HepG2 (cell line): Measurements from ENCODE around the gene PDIA4. TPM values are rescaled to one million over a fixed set of nuclear protein-coding genes. Genes with fewer than 3 reads are reported as not detected.

Experiments used
- ATF1 ChIP-seq: IDR thresholded peaks from 2 replicates; pipeline ENCODE4 v1.6.1; 2016; ENCODE audit warnings: mild to moderate bottlenecking, control low read depth
- EEA1 ChIP-seq: sonication (generic); formaldehyde crosslinking; IDR thresholded peaks from 2 replicates; pipeline ENCODE4 v1.5.1; 2020; ENCODE audit warnings: mild to moderate bottlenecking, missing genetic modification reagents, borderline replicate concordance
- FOXA3 ChIP-seq: IDR thresholded peaks from 2 replicates; pipeline ENCODE4 v1.6.1; 2016; ENCODE audit warnings: missing genetic modification reagents, missing compliant biosample characterization
- KDM5A ChIP-seq: fragments of 200-600 bp; sonication (generic); IDR thresholded peaks from 2 replicates; pipeline ENCODE4 v1.7.0; 2018; ENCODE audit warnings: antibody characterized with exemption, mild to moderate bottlenecking, low read length, borderline replicate concordance
- MAFG ChIP-seq: sonication (generic); formaldehyde crosslinking; IDR thresholded peaks from 2 replicates; pipeline ENCODE4 v1.5.1; 2020; ENCODE audit warnings: mild to moderate bottlenecking, missing genetic modification reagents
- MTF1 ChIP-seq: sonication (generic); formaldehyde crosslinking; IDR thresholded peaks from 2 replicates; pipeline ENCODE4 v1.5.0; 2020; ENCODE audit warnings: missing genetic modification reagents
- MYC ChIP-seq: sonication (generic); formaldehyde crosslinking; IDR thresholded peaks from 2 replicates; pipeline ENCODE4 v1.9.0; 2021; ENCODE audit warnings: missing genetic modification reagents, borderline replicate concordance
- NFKBIZ ChIP-seq: IDR thresholded peaks from 2 replicates; pipeline ENCODE4 v1.6.1; 2018; ENCODE audit warnings: missing genetic modification reagents, missing compliant biosample characterization
- NPAS2 ChIP-seq: sonication (generic); formaldehyde crosslinking; IDR thresholded peaks from 2 replicates; pipeline ENCODE4 v1.8.0; 2022; ENCODE audit warnings: mild to moderate bottlenecking, missing genetic modification reagents, borderline replicate concordance
- PHF21A ChIP-seq: sonication (generic); formaldehyde crosslinking; IDR thresholded peaks from 2 replicates; pipeline ENCODE4 v1.5.0; 2020; ENCODE audit warnings: mild to moderate bottlenecking, missing genetic modification reagents
- POLR2A ChIP-seq, 2 experiments: IDR thresholded peaks; 2 replicates each; pipeline ENCODE4 v1.6.1; 2011; ENCODE audit warnings: low read depth in 2 of 2, low read length in 2 of 2, mild to moderate bottlenecking in 1 of 2, moderate library complexity in 1 of 2; ENCODE audit not compliant: insufficient read depth in 1 of 2
- RFX3 ChIP-seq: IDR thresholded peaks from 2 replicates; pipeline ENCODE4 v1.6.1; 2016; ENCODE audit warnings: missing biosample characterization, missing genetic modification reagents
- RXRB ChIP-seq: IDR thresholded peaks from 2 replicates; pipeline ENCODE4 v1.6.1; 2016; ENCODE audit warnings: borderline replicate concordance, missing genetic modification reagents, missing compliant biosample characterization
- SRY ChIP-seq: sonication (generic); formaldehyde crosslinking; IDR thresholded peaks from 2 replicates; pipeline ENCODE4 v1.8.0; 2022; ENCODE audit warnings: mild to moderate bottlenecking, missing genetic modification reagents
- ZFYVE20 ChIP-seq: sonication (generic); formaldehyde crosslinking; IDR thresholded peaks from 2 replicates; pipeline ENCODE4 v1.8.0; 2023; ENCODE audit warnings: low read depth, mild to moderate bottlenecking, moderate library complexity, missing genetic modification reagents, borderline replicate concordance
- ZMYM3 ChIP-seq: sonication (generic); formaldehyde crosslinking; IDR thresholded peaks from 2 replicates; pipeline ENCODE4 v1.5.1; 2020; ENCODE audit warnings: mild to moderate bottlenecking, missing genetic modification reagents
- ZNF124 ChIP-seq: sonication (generic); formaldehyde crosslinking; IDR thresholded peaks from 2 replicates; pipeline ENCODE4 v1.4.0; 2020; ENCODE audit warnings: missing genetic modification reagents
- ZNF138 ChIP-seq: sonication (generic); formaldehyde crosslinking; IDR thresholded peaks from 2 replicates; pipeline ENCODE4 v1.5.0; 2020; ENCODE audit warnings: mild to moderate bottlenecking, low read depth, missing genetic modification reagents
- ZNF205 ChIP-seq: IDR thresholded peaks from 2 replicates; pipeline ENCODE4 v1.6.1; 2018; ENCODE audit warnings: missing biosample characterization, missing genetic modification reagents
- ZNF256 ChIP-seq: sonication (generic); formaldehyde crosslinking; conservative IDR thresholded peaks from 2 replicates; pipeline ENCODE4 v1.4.0; 2020; ENCODE audit warnings: missing genetic modification reagents
- ZNF326 ChIP-seq: sonication (generic); formaldehyde crosslinking; IDR thresholded peaks from 2 replicates; pipeline ENCODE4 v1.4.0; 2020; ENCODE audit warnings: missing genetic modification reagents, borderline replicate concordance
- ZNF34 ChIP-seq: sonication (generic); formaldehyde crosslinking; IDR thresholded peaks from 2 replicates; pipeline ENCODE4 v1.4.0; 2020; ENCODE audit warnings: mild to moderate bottlenecking, missing genetic modification reagents, borderline replicate concordance
- ZSCAN31 ChIP-seq: sonication (generic); formaldehyde crosslinking; IDR thresholded peaks from 2 replicates; pipeline ENCODE4 v1.5.0; 2020; ENCODE audit warnings: low read depth, mild to moderate bottlenecking, missing genetic modification reagents
- polyA plus RNA-seq, 8 experiments: library from polyadenylated mRNA; depleted of rRNA in 3 of 8; stranded (reverse) in 7 of 8; unstranded in 1 of 8; fragments of >200 nt; fragmentation: Illumina TruSeq in 4 of 8; extraction: Trizol in 4 of 8; gene quantifications; 2 replicates each; pipeline versions ENCODE4 v1.2.1 to v1.2.3, GENCODE V29; 2011 to 2016; ENCODE audit warnings: low read depth in 4 of 8, missing spikeins in 1 of 8, mixed read lengths in 1 of 8; ENCODE audit not compliant: insufficient read depth in 1 of 8
- total RNA-seq, 5 experiments: library from RNA; depleted of rRNA; stranded (reverse); fragments of >200 nt; fragmentation: Illumina TruSeq; extraction: Trizol; gene quantifications; 2 replicates each; pipeline ENCODE4 v1.2.3, GENCODE V29; 2016; ENCODE audit warnings: low read depth in 1 of 5
- TF ChIP-seq, protein P1 (sequence below): sonication (generic); formaldehyde crosslinking; IDR thresholded peaks from 2 replicates; pipeline ENCODE4 v1.5.1; 2020; ENCODE audit warnings: missing genetic modification reagents, mild to moderate bottlenecking, borderline replicate concordance
- TF ChIP-seq, protein P2 (sequence below): sonication (generic); formaldehyde crosslinking; IDR thresholded peaks from 2 replicates; pipeline ENCODE4 v1.8.1; 2023; ENCODE audit warnings: mild to moderate bottlenecking, missing genetic modification reagents
- TF ChIP-seq, protein P3 (sequence below): sonication (generic); formaldehyde crosslinking; IDR thresholded peaks from 2 replicates; pipeline ENCODE4 v1.4.0; 2020; ENCODE audit warnings: missing genetic modification reagents

Gene PDIA4
- total and polyA plus RNA-seq, 2 of the 13 experiments (the other 11 are each of a cell fraction or from before 2014, with no cell fraction given): 278 to 402 TPM

DNA sequence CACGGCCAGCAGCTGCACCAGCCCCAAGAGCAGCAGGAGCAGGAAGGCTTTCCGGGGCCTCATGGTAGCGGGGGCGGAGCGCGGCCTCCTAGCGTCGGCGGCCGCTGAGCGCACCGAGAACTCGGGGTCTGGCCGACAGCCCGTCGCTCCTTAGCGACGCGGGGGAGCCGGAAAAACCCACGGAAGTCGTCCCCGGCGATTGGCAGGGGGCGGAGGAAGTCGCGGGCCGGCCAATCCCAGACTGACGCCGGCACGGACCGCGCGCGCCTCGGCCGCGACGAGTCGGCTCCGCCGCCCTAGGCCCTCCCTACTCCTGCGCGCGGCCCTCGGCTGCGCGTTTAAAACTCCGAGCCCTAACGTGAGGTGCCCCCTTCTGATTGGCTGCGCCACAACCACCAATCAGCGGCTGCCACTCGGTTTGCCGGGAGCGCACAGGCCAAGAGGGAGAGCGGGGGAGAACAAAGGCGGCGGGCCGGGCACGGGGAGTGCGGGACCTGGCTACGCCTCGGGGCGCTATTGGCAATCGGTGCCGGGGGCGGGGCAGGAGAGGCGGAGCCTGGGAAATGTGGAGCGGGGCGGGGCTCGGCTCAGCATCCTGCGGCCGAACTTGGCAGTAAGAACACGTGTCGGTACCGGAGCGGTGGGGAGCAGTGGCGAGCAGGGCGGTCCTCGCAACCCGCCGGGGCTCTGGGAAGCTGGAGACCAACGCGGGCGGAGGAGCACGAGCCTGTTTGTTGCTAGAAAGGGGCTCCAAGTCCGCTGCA, at the start of gene PDIA4 (continued):
- peak; percentile 93 for TF ChIP-seq MYC
- peak; percentile 88 to 90 for TF ChIP-seq POLR2A (IDR thresholded peaks at IDR 0.05; ENCODE audit: insufficient read depth in 1 of 2, low read depth in 2 of 2, low read length in 2 of 2)
- TF ChIP-seq SRY (CRISPR knock-in tag): peak; percentile 14; the same call in 1 of the 2 replicates
- 0 out of 2 replicates have a peak, but pooled peaks have one; percentile 6 for TF ChIP-seq NFKBIZ (CRISPR knock-in tag)
- no peak for TF ChIP-seq ZNF124 (CRISPR knock-in tag)
- no peak for TF ChIP-seq MAFG (CRISPR knock-in tag)
- TF ChIP-seq ZFYVE20: 0 out of 2 replicates have a peak, but pooled peaks have one; percentile 68
- 0 out of 2 replicates have a peak, but pooled peaks have one; percentile 38 for TF ChIP-seq ZNF34 (CRISPR knock-in tag)
- peak; percentile 81; the same call in 1 of the 2 replicates for TF ChIP-seq ZSCAN31 (CRISPR knock-in tag)
- TF ChIP-seq ZNF138: peak; percentile 84; the same call in 1 of the 2 replicates
- peak; percentile 21; the same call in 1 of the 2 replicates for TF ChIP-seq ATF1 (CRISPR knock-in tag)
- TF ChIP-seq NPAS2 (CRISPR knock-in tag): no peak
- TF ChIP-seq ZMYM3 (CRISPR knock-in tag): no peak
- TF ChIP-seq MTF1 (CRISPR knock-in tag): peak; percentile 80
- TF ChIP-seq, protein P1, sequence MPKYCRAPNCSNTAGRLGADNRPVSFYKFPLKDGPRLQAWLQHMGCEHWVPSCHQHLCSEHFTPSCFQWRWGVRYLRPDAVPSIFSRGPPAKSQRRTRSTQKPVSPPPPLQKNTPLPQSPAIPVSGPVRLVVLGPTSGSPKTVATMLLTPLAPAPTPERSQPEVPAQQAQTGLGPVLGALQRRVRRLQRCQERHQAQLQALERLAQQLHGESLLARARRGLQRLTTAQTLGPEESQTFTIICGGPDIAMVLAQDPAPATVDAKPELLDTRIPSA: no peak
- peak; percentile 73; the same call in 1 of the 2 replicates for TF ChIP-seq ZNF205 (CRISPR knock-in tag)
- no peak for TF ChIP-seq EEA1
- TF ChIP-seq ZNF256 (CRISPR knock-in tag): peak; percentile 51; the same call in 1 of the 2 replicates
- peak; percentile 23; the same call in 1 of the 2 replicates for TF ChIP-seq FOXA3
- 0 out of 2 replicates have a peak, but pooled peaks have one; percentile 12 for TF ChIP-seq RFX3 (CRISPR knock-in tag)
- no peak; the same call in 1 of the 2 replicates for TF ChIP-seq RXRB (CRISPR knock-in tag)
- TF ChIP-seq, protein P2, sequence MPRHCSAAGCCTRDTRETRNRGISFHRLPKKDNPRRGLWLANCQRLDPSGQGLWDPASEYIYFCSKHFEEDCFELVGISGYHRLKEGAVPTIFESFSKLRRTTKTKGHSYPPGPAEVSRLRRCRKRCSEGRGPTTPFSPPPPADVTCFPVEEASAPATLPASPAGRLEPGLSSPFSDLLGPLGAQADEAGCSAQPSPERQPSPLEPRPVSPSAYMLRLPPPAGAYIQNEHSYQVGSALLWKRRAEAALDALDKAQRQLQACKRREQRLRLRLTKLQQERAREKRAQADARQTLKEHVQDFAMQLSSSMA (CRISPR knock-in tag): peak; percentile 88
- TF ChIP-seq KDM5A: peak; percentile 6; the same call in 1 of the 2 replicates
- peak; percentile 94 for TF ChIP-seq PHF21A (CRISPR knock-in tag)
- no peak for TF ChIP-seq ZNF326 (CRISPR knock-in tag)
- TF ChIP-seq, protein P3, sequence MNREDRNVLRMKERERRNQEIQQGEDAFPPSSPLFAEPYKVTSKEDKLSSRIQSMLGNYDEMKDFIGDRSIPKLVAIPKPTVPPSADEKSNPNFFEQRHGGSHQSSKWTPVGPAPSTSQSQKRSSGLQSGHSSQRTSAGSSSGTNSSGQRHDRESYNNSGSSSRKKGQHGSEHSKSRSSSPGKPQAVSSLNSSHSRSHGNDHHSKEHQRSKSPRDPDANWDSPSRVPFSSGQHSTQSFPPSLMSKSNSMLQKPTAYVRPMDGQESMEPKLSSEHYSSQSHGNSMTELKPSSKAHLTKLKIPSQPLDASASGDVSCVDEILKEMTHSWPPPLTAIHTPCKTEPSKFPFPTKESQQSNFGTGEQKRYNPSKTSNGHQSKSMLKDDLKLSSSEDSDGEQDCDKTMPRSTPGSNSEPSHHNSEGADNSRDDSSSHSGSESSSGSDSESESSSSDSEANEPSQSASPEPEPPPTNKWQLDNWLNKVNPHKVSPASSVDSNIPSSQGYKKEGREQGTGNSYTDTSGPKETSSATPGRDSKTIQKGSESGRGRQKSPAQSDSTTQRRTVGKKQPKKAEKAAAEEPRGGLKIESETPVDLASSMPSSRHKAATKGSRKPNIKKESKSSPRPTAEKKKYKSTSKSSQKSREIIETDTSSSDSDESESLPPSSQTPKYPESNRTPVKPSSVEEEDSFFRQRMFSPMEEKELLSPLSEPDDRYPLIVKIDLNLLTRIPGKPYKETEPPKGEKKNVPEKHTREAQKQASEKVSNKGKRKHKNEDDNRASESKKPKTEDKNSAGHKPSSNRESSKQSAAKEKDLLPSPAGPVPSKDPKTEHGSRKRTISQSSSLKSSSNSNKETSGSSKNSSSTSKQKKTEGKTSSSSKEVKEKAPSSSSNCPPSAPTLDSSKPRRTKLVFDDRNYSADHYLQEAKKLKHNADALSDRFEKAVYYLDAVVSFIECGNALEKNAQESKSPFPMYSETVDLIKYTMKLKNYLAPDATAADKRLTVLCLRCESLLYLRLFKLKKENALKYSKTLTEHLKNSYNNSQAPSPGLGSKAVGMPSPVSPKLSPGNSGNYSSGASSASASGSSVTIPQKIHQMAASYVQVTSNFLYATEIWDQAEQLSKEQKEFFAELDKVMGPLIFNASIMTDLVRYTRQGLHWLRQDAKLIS (CRISPR knock-in tag): peak; percentile 27; the same call in 1 of the 2 replicates
